ENCODE results near the gene WWTR1. TPM values are rescaled to one million over a fixed set of nuclear protein-coding genes. Genes with fewer than 3 reads are reported as not detected.

WWTR1 gene
- under 1 TPM; 0.40 to 0.63 TPM for total RNA-seq

DNA sequence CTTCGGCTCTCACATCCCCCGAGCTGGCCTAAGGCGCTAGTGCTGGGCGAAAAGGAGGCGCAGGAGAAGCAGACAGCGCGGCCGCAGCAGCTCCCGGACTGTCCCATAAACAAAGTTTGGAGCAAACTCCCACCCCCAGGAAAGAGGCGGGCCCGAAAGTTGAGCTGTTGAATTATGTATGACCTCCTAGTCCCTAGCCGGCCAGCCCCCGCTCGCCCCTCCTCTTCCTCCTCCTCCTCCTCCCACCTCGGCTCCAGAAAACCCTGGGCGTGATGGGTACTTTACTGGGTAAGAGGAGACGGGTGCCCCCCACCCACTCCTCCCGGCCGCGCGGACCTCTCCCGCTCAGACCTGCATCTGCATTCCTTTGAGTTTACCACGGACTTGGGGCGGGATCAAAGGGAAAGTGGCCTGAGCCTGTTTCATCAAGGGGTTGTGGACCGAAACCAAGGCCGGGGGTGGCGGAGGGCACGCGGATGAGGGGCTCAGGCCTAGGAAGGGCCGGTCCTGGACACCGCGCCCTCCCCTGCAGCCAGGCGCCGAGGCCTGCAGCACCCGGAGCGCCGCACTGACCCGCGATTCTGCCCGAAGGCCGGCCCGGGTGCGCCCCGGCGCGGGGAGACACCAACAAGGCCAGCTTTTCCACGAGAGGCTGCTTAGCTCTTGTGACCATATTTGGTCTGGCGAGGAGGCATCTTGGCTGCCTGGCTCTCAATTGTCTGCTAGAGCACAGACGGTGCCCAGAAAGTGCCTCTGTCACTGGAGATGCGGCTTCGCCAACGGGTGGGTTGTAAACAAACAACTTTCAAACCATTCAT, at the start of gene WWTR1:
TSS of gene WWTR1 (minus strand) at position 100 of the 818 bp plus-strand sequence. CDS start 719 bp downstream, outside the sequence.
- no peaks in the 10 kb centered on the region for H3K36me3 Mint-ChIP-seq (ENCODE audit: low read depth)
- CTCF ChIA-PET: interaction anchor here (1.3 to 2.0 kb wide), 4 partner anchors 10 to 128 kb away, joined by 3 to 11 read pairs (median 6); no protein-coding TSS in a partner anchor
- H3K9me3 Mint-ChIP-seq: no peaks in the 10 kb centered on the region
- TF ChIP-seq, protein P1, sequence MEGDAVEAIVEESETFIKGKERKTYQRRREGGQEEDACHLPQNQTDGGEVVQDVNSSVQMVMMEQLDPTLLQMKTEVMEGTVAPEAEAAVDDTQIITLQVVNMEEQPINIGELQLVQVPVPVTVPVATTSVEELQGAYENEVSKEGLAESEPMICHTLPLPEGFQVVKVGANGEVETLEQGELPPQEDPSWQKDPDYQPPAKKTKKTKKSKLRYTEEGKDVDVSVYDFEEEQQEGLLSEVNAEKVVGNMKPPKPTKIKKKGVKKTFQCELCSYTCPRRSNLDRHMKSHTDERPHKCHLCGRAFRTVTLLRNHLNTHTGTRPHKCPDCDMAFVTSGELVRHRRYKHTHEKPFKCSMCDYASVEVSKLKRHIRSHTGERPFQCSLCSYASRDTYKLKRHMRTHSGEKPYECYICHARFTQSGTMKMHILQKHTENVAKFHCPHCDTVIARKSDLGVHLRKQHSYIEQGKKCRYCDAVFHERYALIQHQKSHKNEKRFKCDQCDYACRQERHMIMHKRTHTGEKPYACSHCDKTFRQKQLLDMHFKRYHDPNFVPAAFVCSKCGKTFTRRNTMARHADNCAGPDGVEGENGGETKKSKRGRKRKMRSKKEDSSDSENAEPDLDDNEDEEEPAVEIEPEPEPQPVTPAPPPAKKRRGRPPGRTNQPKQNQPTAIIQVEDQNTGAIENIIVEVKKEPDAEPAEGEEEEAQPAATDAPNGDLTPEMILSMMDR (IDR thresholded peaks at IDR 0.05): no peak
- peaks cover 53% of the 10 kb centered on the region for H3K27me3 Mint-ChIP-seq
- H3K4me3 Mint-ChIP-seq: peak within 1 kb of the TSS; percentile 74
- H3K27ac Mint-ChIP-seq: peak within 1 kb of the TSS; percentile 59
- intact Hi-C loops (cut with micrococcal nuclease): no loop called here
- H3K4me1 Mint-ChIP-seq (ENCODE audit: low read depth): peaks cover 10% of the 10 kb centered on the region
- ATAC-seq (peak; percentile 68), DNase-seq (peak; percentile 49)
- POLR2A ChIA-PET: interaction anchor here (0.6 to 0.7 kb wide), 2 partner anchors 13 to 46 kb away, joined by 3 read pairs; no protein-coding TSS in a partner anchor

DNA sequence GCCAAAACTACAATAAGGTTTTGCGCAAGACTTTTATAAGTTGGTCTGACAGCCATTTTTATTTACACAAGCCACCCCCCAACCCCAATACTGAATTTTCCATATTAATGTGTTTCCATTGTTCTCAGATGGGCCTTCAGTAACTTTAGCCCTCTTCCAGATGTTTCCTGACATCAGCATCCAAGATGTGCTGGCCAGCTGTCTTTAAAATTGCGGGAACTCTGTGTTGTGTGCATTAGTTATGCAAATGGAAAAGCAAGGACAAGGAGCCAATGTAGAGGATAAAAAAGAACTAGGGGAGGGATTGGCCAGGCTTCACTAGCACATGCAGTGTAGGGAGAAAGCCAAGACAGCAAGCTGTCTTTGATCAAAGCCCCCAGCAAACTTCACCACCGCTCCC, 49.1 kb upstream of the WWTR1 start:
- Mint-ChIP-seq H3K27me3 (no peaks in the 10 kb centered on the region), H3K4me1 (ENCODE audit: low read depth) (peaks cover 2% of the 10 kb centered on the region), H3K9me3 (no peaks in the 10 kb centered on the region), H3K27ac (no peak overlapping the region), H3K36me3 (ENCODE audit: low read depth) (no peaks in the 10 kb centered on the region), H3K4me3 (no peak overlapping the region)
- TF ChIP-seq, protein P1 (IDR thresholded peaks at IDR 0.05): no peak
- POLR2A ChIA-PET: no interaction called here
- intact Hi-C loops (cut with micrococcal nuclease): no loop called here
- CTCF ChIA-PET: no interaction called here
- ATAC-seq: no peak
- DNase-seq: no peak

DNA sequence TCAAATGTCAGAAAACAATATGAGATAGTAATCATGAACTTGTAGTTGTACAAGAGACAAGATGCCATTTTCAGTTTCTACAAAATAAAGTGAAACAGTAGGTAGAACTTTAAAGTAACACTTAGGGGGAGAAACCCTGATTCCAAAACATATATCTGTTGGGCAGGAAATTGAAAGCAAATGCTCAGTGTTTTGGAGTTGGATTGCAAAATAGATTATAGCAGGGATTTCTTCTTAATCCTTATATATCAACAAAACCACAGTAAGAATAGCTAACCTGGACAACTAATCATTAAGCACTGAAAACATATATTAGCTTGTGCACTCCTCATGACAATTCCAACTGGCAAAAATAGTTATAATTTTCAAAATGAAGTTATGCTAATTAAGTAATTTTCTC, 47.6 kb upstream of the WWTR1 start:
- H3K36me3 Mint-ChIP-seq (ENCODE audit: low read depth): no peaks in the 10 kb centered on the region
- peaks cover 4% of the 10 kb centered on the region for H3K4me1 Mint-ChIP-seq (ENCODE audit: low read depth)
- DNase-seq: no peak
- no peak for ATAC-seq
- no peaks in the 10 kb centered on the region for H3K9me3 Mint-ChIP-seq
- TF ChIP-seq, protein P1 (IDR thresholded peaks at IDR 0.05): no peak
- ChIA-PET POLR2A (no interaction called here), CTCF (interaction anchor here (1.0 to 1.6 kb wide), 3 partner anchors 12 to 102 kb away, joined by 3 to 9 read pairs (median 8); no protein-coding TSS in a partner anchor)
- H3K4me3 Mint-ChIP-seq: no peak overlapping the region
- H3K27me3 Mint-ChIP-seq: no peaks in the 10 kb centered on the region
- no peak overlapping the region for H3K27ac Mint-ChIP-seq
- intact Hi-C loops (cut with micrococcal nuclease): no loop called here

DNA sequence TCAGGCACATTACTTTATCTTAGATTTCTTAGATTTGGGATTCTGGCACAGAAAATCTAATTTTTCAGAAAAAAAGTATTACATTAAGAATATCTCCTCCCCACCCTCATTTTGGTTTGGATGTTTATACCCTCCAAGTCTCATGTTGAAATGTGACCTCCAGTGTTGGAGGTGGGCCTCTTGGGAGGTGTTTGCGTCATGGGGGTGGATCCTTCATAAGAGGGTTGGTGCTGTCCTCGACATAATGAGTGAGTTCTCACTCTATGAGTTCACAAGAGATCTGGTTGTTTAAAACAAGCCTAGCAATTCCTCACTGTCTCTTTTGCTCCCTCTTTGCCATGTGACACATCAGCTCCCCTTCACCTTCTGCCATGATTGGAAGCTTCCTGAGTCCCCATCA, 45.6 kb upstream of the WWTR1 start:
- no peaks in the 10 kb centered on the region for H3K36me3 Mint-ChIP-seq (ENCODE audit: low read depth)
- H3K4me3 Mint-ChIP-seq: no peak overlapping the region
- H3K27ac Mint-ChIP-seq: no peak overlapping the region
- H3K4me1 Mint-ChIP-seq (ENCODE audit: low read depth): peaks cover 4% of the 10 kb centered on the region
- H3K9me3 Mint-ChIP-seq: peaks cover 3% of the 10 kb centered on the region
- CTCF ChIA-PET: interaction anchor here (0.8 kb wide), 1 partner anchor 105 kb away, joined by 3 read pairs; no protein-coding TSS in a partner anchor
- H3K27me3 Mint-ChIP-seq: no peaks in the 10 kb centered on the region
- DNase-seq (no peak), ATAC-seq (no peak)
- POLR2A ChIA-PET: interaction anchor here (0.6 kb wide), 1 partner anchor 723 kb away, joined by 3 read pairs; no protein-coding TSS in a partner anchor
- intact Hi-C loops (cut with micrococcal nuclease): no loop called here
- TF ChIP-seq, protein P1 (IDR thresholded peaks at IDR 0.05): no peak

Measured in activated CD8-positive, alpha-beta T cell treated with anti-CD3 and anti-CD28 coated beads for 36 hours (primary cell).